Measurements from ENCODE around the gene RAB22A.
A peak's percentile ranks its signal among the peaks of the same experiment; 100 is the strongest.
"Not testable (repeated sequence)": the region's sequence is repeated elsewhere in the genome, so short reads cannot be mapped to it uniquely, and the experiment has no call there.

The RAB22A gene

GRCh38 chr20:58407201-58407873 is 97.8 kb downstream of the RAB22A start:
- peak overlapping the region; percentile 15 for H3K9ac ChIP-seq (ENCODE audit: insufficient read length)
- peak overlapping the region; percentile 36; the same call in 1 of the 2 replicates for H3K4me3 ChIP-seq
- peaks cover 12% of the 10 kb centered on the region for H3K36me3 ChIP-seq (ENCODE audit: insufficient read depth, low read length)
- TF ChIP-seq FOXP2 (optimal IDR thresholded peaks at IDR 0.05; ENCODE audit: control extremely low read depth, extremely low read length, insufficient read depth) = no peak
- no peak for TF ChIP-seq POLR2AphosphoS5 (IDR thresholded peaks at IDR 0.05; ENCODE audit: borderline replicate concordance, low read depth, low read length)
- no peak for TF ChIP-seq EZH2 (IDR thresholded peaks at IDR 0.05)
- peak; percentile 39 for DNase-seq (ENCODE audit: low read depth, low spot score)
- H3K27ac ChIP-seq = peak overlapping the region; percentile 94
- H3K9me3 ChIP-seq (ENCODE audit: low read depth, low read length) = 0 out of 2 replicates have a peak, but pooled peaks cover 2% of the 10 kb centered on the region

- H3K27ac ChIP-seq = peak overlapping the region; percentile 94
- no peak for DNase-seq (ENCODE audit: low read depth, low spot score)
- H3K9me3 ChIP-seq (ENCODE audit: low read depth, low read length) = 0 out of 2 replicates have a peak, but pooled peaks cover 2% of the 10 kb centered on the region
- H3K4me3 ChIP-seq = peak overlapping the region; percentile 15
- peak overlapping the region; percentile 9 for H3K9ac ChIP-seq (ENCODE audit: insufficient read length)
- no peak for TF ChIP-seq EZH2 (IDR thresholded peaks at IDR 0.05)
- TF ChIP-seq POLR2AphosphoS5 (IDR thresholded peaks at IDR 0.05; ENCODE audit: borderline replicate concordance, low read depth, low read length) = no peak
- TF ChIP-seq FOXP2 (optimal IDR thresholded peaks at IDR 0.05; ENCODE audit: control extremely low read depth, extremely low read length, insufficient read depth) = no peak
- peaks cover 12% of the 10 kb centered on the region for H3K36me3 ChIP-seq (ENCODE audit: insufficient read depth, low read length)
These were observed 98.5 kb downstream of the RAB22A start for GRCh38 chr20:58407966-58408557.

DNA sequence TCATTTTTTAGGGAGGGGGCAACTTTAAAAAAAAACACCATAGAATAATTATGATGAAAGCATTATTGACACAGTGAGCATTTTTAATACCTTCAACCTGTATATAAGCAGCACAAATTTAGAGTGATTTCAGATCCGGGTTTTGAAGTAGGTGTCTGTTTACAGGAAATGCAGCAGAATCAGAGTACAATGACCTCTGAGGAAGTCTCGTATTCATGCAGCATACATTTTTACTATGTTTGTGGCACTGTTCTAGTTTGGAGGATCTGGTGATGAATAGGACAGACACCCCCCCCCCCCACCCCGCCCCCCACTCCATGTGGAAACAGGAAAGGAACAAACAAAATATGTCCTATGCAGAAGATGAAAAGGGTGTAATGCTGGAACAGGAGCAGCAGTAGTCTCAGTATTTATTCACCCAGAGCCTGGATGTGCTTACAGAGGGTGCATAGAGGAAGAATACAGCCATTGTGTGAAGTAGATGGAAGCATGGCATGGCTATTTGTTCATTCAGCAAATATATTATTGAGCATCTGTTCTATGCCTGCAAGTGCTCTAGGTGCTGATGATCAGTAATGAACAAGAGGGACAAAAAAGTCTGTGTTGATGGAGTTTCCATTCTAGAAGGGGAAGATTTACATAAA is 99.2 kb downstream of the RAB22A start:
- Histone ChIP-seq H3K9ac (ENCODE audit: insufficient read length) (peak overlapping the region; percentile 9), H3K36me3 (ENCODE audit: insufficient read depth, low read length) (peaks cover 12% of the 10 kb centered on the region), H3K4me3 (peak overlapping the region; percentile 15; the same call in 1 of the 2 replicates), H3K9me3 (ENCODE audit: low read depth, low read length) (0 out of 2 replicates have a peak, but pooled peaks cover 2% of the 10 kb centered on the region), H3K27ac (peak overlapping the region; percentile 94)
- no peak for DNase-seq (ENCODE audit: low read depth, low spot score)
- TF ChIP-seq FOXP2 (optimal IDR thresholded peaks at IDR 0.05; ENCODE audit: control extremely low read depth, extremely low read length, insufficient read depth) = no peak
- TF ChIP-seq EZH2 (IDR thresholded peaks at IDR 0.05) = no peak
- no peak for TF ChIP-seq POLR2AphosphoS5 (IDR thresholded peaks at IDR 0.05; ENCODE audit: borderline replicate concordance, low read depth, low read length)

- H3K9me3 ChIP-seq (ENCODE audit: low read depth, low read length); H3K9ac ChIP-seq (ENCODE audit: insufficient read length); H3K27ac ChIP-seq; DNase-seq (ENCODE audit: low read depth, low spot score); H3K4me3 ChIP-seq: not testable (repeated sequence)
- peaks cover 30% of the 10 kb centered on the region for H3K36me3 ChIP-seq (ENCODE audit: insufficient read depth, low read length)
These were observed 104.7 kb downstream of the RAB22A start for GRCh38 chr20:58414216-58414615.

GRCh38 chr20:58414786-58415185 is 105.3 kb downstream of the RAB22A start:
- not testable (repeated sequence) for H3K9me3 ChIP-seq (ENCODE audit: low read depth, low read length); DNase-seq (ENCODE audit: low read depth, low spot score); H3K4me3 ChIP-seq; H3K9ac ChIP-seq (ENCODE audit: insufficient read length); H3K27ac ChIP-seq
- H3K36me3 ChIP-seq (ENCODE audit: insufficient read depth, low read length) = peaks cover 36% of the 10 kb centered on the region

- Histone ChIP-seq H3K36me3 (ENCODE audit: insufficient read depth, low read length) (peaks cover 34% of the 10 kb centered on the region), H3K27ac (no peak overlapping the region), H3K9ac (ENCODE audit: insufficient read length) (no peak overlapping the region), H3K9me3 (ENCODE audit: low read depth, low read length) (no peaks in the 10 kb centered on the region), H3K4me3 (no peak overlapping the region)
- no peak for DNase-seq (ENCODE audit: low read depth, low spot score)
- TF ChIP-seq FOXP2 (optimal IDR thresholded peaks at IDR 0.05; ENCODE audit: control extremely low read depth, extremely low read length, insufficient read depth) = no peak
- no peak for TF ChIP-seq POLR2AphosphoS5 (IDR thresholded peaks at IDR 0.05; ENCODE audit: borderline replicate concordance, low read depth, low read length)
- TF ChIP-seq EZH2 (IDR thresholded peaks at IDR 0.05) = no peak
These were observed 106.5 kb downstream of the RAB22A start for GRCh38 chr20:58416057-58416456.

- Histone ChIP-seq H3K27ac (no peak overlapping the region), H3K9ac (ENCODE audit: insufficient read length) (no peak overlapping the region), H3K4me3 (no peak overlapping the region), H3K36me3 (ENCODE audit: insufficient read depth, low read length) (peaks cover 37% of the 10 kb centered on the region), H3K9me3 (ENCODE audit: low read depth, low read length) (no peaks in the 10 kb centered on the region)
- TF ChIP-seq EZH2 (IDR thresholded peaks at IDR 0.05) = no peak
- no peak for TF ChIP-seq FOXP2 (optimal IDR thresholded peaks at IDR 0.05; ENCODE audit: control extremely low read depth, extremely low read length, insufficient read depth)
- TF ChIP-seq POLR2AphosphoS5 (IDR thresholded peaks at IDR 0.05; ENCODE audit: borderline replicate concordance, low read depth, low read length) = no peak
- DNase-seq (ENCODE audit: low read depth, low spot score) = no peak
These were observed 107.3 kb downstream of the RAB22A start for GRCh38 chr20:58416835-58417234.
